Upper lobe of left lung (tissue), 6 donors: Measurements from ENCODE around the gene KRTAP5-8. TPM values are rescaled to one million over a fixed set of nuclear protein-coding genes. Genes with fewer than 3 reads are reported as not detected.

Experiments
- small RNA-seq, 4 donors: library from RNA; depleted of rRNA; stranded (forward); fragments of <200 nt; gene quantifications; one replicate each; pipeline ENCODE3, GENCODE V24; 2016
- total RNA-seq, 6 donors: library from RNA; depleted of rRNA in 4 of 6; stranded (reverse); fragments of >200 nt in 4 of 6; gene quantifications; one replicate each; pipeline versions ENCODE4 v1.1.0 to v1.2.1, GENCODE V29; 2016 to 2021
- donor health status: DM: no; HTN: no; CAD: no; lungs with moderate emphysema.
- donor health status: DM: no; HTN: yes; CAD: no; lungs with severe emphysema.

The KRTAP5-8 gene
- total RNA-seq, 6 donors from 2014 or later, result 0.23 to 7.3 (median 0.71) TPM; not detected in 2

Small RNA genes lying within 50 kb of the gene (small RNA-seq; reads per million reads assigned to genes)
- gene AP000867.1 (0 reads per million in 4 donors), gene KRTAP5-14P (0 reads per million in 4 donors)

Other genes starting within 250 kb of the KRTAP5-8 start
- 10 to 100 TPM in 5 of 6 donors, 1 to 10 TPM in 1; 5.2 to 96.1 (median 66.4) TPM for gene DHCR7, start 89.6 kb upstream of the KRTAP5-8 start, total RNA-seq
- 100 to 1,000 TPM in 2 of 6 donors, 10 to 100 TPM in 4; 46.8 to 248 (median 79.5) TPM for gene NADSYN1, start 84.8 kb upstream of the KRTAP5-8 start, total RNA-seq
- gene KRTAP5-7, start 10.8 kb upstream of the KRTAP5-8 start, total RNA-seq, result under 1 TPM in 2 of 6 donors, not detected in 4; 0.20 to 0.98 TPM
- gene KRTAP5-9, start 10.4 kb downstream of the KRTAP5-8 start, total RNA-seq, result under 1 TPM in 2 of 6 donors, not detected in 4; 0.24 to 0.26 TPM
- under 1 TPM in 1 of 6 donors, not detected in 5; 0.34 TPM for gene KRTAP5-10, start 27.5 kb downstream of the KRTAP5-8 start, total RNA-seq
- gene KRTAP5-11, start 44.9 kb downstream of the KRTAP5-8 start, total RNA-seq, result not detected